GM18868 (cell line): ENCODE measurements around the gene GJB5.
"Not testable (repeated sequence)": the region's sequence is repeated elsewhere in the genome, so short reads cannot be mapped to it uniquely, and the experiment has no call there.

ENCODE experiments used
- ATAC-seq: cut with Tn5 transposase; IDR thresholded peaks from one replicate; pipeline ENCODE4 v1.9.1; 2021; ENCODE audit warnings: mild to moderate bottlenecking, moderate library complexity; ENCODE audit not compliant: unreplicated experiment

GJB5 gene

GRCh38 chr1:34773114-34773513, 18.3 kb downstream of the GJB5 start:
- ATAC-seq, result not testable (repeated sequence)

- no peak for ATAC-seq
These were observed 20.1 kb downstream of the GJB5 start for GRCh38 chr1:34774957-34775356.

GRCh38 chr1:34776911-34777310, 22.1 kb downstream of the GJB5 start:
- ATAC-seq, result no peak

GRCh38 chr1:34777519-34778321, 22.9 kb downstream of the GJB5 start:
- ATAC-seq, result no peak

GRCh38 chr1:34778381-34778780, 23.5 kb downstream of the GJB5 start:
- ATAC-seq, result no peak

- no peak for ATAC-seq
These were observed 24.2 kb downstream of the GJB5 start for GRCh38 chr1:34779005-34779404.

GRCh38 chr1:34779526-34779925, 24.7 kb downstream of the GJB5 start:
- no peak for ATAC-seq

GRCh38 chr1:34779962-34780361, 25.1 kb downstream of the GJB5 start:
- ATAC-seq, result no peak

GRCh38 chr1:34780528-34780927, 25.7 kb downstream of the GJB5 start:
- ATAC-seq, result no peak

- no peak for ATAC-seq
These were observed 26.4 kb downstream of the GJB5 start, which contains the start of gene GJB3 for GRCh38 chr1:34781071-34781843. Gene GJB3, plus strand, starts transcription at chr1:34781214. Its CDS starts 3,549 bp downstream, at chr1:34784763.

- no peak for ATAC-seq
These were observed 27.1 kb downstream of the GJB5 start for GRCh38 chr1:34781844-34782391.

- ATAC-seq, result no peak
These were observed 29.9 kb downstream of the GJB5 start for GRCh38 chr1:34784751-34785221.

- no peak for ATAC-seq
These were observed 30.5 kb downstream of the GJB5 start for GRCh38 chr1:34785231-34785874.

- no peak for ATAC-seq
These were observed 31.1 kb downstream of the GJB5 start for GRCh38 chr1:34785875-34786470.

GRCh38 chr1:34786521-34787325, 31.9 kb downstream of the GJB5 start:
- no peak for ATAC-seq

GRCh38 chr1:34787461-34788420, 32.9 kb downstream of the GJB5 start:
- no peak for ATAC-seq

GRCh38 chr1:34790985-34791384, 36.1 kb downstream of the GJB5 start:
- no peak for ATAC-seq

- no peak for ATAC-seq
These were observed 37.6 kb downstream of the GJB5 start for GRCh38 chr1:34792424-34792823.
